Measurements from ENCODE around the gene TSC22D4. TPM values are rescaled to one million over a fixed set of nuclear protein-coding genes. Genes with fewer than 3 reads are reported as not detected.

TSC22D4 gene
- total and polyA plus RNA-seq, 9 of the 15 experiments (the other 6 are each of a cell fraction or from before 2014, with no cell fraction given), result 0.37 to 107 (median 28.7) TPM

GRCh38 chr7:100476903-100477870 is 1.8 kb downstream of the TSC22D4 start (continued):
- TF ChIP-seq E2F1 (CRISPR knock-in tag; IDR thresholded peaks at IDR 0.05) (peak; percentile 52; the same call in 1 of the 2 replicates), HMGXB4 (CRISPR knock-in tag; IDR thresholded peaks at IDR 0.05) (peak; percentile 68; the same call in 1 of the 2 replicates), ZKSCAN8 (CRISPR knock-in tag; IDR thresholded peaks at IDR 0.05) (no peak), PTTG1 (tag; IDR thresholded peaks at IDR 0.05; ENCODE audit: low read depth) (no peak), FOXK1 (CRISPR knock-in tag; IDR thresholded peaks at IDR 0.05; ENCODE audit: borderline replicate concordance) (no peak), ZSCAN29 (IDR thresholded peaks at IDR 0.05) (no peak), CREBBP (IDR thresholded peaks at IDR 0.05; ENCODE audit: low read depth, low read length) (no peak), THRB (CRISPR knock-in tag; conservative IDR thresholded peaks at IDR 0.05) (0 out of 2 replicates have a peak, but pooled peaks have one; percentile 27), CBX2 (IDR thresholded peaks at IDR 0.05; ENCODE audit: insufficient read depth, low read length, poor library complexity, severe bottlenecking) (no peak), ZNF740 (CRISPR knock-in tag; IDR thresholded peaks at IDR 0.05) (peak; percentile 80), ZNF740 (tag; IDR thresholded peaks at IDR 0.05) (no peak), RBFOX2 (IDR thresholded peaks at IDR 0.05; ENCODE audit: low read depth, low read length) (peak; percentile 63), ZNF239 (CRISPR knock-in tag; IDR thresholded peaks at IDR 0.05) (no peak), BRF1 (IDR thresholded peaks at IDR 0.05; ENCODE audit: borderline replicate concordance, extremely low read depth, insufficient read length) (no peak), SP1 (CRISPR knock-in tag; IDR thresholded peaks at IDR 0.05) (peak; percentile 26; the same call in 1 of the 2 replicates), GABPB2 (CRISPR knock-in tag; conservative IDR thresholded peaks at IDR 0.05) (no peak), MBD1 (CRISPR knock-in tag; IDR thresholded peaks at IDR 0.05) (no peak), ZNF586 (CRISPR knock-in tag; conservative IDR thresholded peaks at IDR 0.05) (no peak), CBFB (CRISPR knock-in tag; IDR thresholded peaks at IDR 0.05) (no peak), ZNF507 (tag; conservative IDR thresholded peaks at IDR 0.05) (no peak)

Data from K562 (cell line).